Muscle of arm (tissue), 12 donors: ENCODE results near the gene KIF22. TPM values are rescaled to one million over a fixed set of nuclear protein-coding genes. Genes with fewer than 3 reads are reported as not detected.
"Not testable (repeated sequence)": the region's sequence is repeated elsewhere in the genome, so short reads cannot be mapped to it uniquely, and the experiment has no call there.

Source experiments
- DNase-seq: peaks from one replicate; pipeline ENCODE4 v3.0.0-alpha.2; 2013
- polyA plus RNA-seq, 12 donors: library from polyadenylated mRNA; unstranded; fragments of 120-200 nt; gene quantifications; one replicate each; pipeline ENCODE4 v1.2.1, GENCODE V29; 2013; ENCODE audit not compliant: insufficient read length in 12 of 12

Gene KIF22
- polyA plus RNA-seq, 12 donors: 23.1 to 55.3 (median 33.6) TPM; not detected in 1

DNA sequence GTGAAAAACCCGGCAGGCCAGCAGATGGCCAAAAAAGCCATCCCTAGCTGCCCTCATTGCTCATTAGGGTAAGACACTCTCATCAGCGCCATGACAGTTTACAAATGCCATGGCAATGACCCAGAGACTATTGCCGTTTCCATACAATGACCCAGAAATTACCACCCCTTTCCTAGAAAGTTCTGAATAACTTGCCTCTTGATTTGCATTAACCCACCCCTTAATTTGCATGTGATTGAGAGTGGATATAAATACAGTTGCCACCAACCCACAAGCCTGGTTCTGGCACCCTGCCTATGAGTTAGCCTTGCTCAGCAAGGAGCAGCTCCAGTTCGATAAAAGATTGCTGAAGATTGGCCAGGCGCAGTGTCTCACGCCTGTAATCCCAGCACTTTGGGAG lies 28.7 kb upstream of the KIF22 start:
- no peak for DNase-seq

DNA sequence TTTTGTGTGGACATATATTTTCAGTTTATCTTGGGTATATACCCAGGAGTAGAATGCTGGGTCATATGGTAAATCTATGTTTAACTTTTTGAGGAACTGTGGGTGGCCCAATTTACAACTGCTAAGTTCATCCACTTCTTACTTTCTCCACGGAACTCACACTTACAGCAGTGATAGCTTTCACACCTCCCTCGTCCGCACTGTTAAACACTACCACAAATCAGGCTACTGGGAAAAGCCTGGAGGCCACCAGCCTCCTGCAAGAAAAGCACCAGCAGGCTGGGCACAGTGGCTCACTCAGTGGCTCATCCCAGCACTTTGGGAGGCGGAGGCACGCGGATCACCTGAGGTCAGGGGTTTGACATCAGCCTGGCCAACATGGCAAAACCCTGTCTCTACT lies 27.2 kb upstream of the KIF22 start:
- no peak for DNase-seq

DNA sequence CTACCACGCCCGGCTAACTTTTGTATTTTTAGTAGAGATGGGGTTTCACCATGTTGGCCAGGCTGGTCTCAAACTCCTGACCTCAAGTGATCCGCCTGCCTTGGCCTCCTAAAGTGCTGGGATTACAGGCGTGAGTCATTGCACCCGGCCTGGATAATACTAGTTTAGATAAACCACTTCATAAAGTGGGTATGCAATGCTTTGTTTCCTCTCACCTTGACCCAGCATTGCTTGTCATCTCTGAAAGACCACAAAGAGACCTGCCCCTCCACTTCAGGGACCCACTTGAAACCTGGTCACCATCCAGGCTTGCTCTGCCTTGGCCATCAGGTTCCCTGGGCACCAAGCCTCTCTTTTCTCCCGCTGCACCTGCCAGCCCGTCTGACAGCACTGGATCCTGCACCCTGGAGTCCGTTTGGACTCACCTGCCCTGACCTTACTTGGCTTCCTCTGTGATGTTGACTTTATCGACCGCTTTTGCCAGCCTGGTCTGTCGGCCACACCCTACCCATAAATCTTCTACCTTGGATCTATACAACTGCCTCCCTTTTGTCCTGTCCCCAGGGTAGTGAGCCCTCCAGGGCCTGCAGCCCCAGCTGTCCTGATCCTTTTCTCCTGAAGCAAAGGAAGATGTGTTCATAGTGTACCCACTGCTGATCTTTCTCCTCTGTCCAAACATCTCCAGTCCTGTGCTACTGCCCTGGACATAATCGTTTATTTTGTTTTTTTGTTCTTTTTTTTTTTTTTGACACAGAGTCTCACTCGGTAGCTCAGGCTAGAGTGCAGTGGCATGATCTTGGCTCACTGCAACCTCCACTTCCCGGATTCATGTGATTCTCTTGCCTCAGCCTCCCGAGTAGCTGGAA lies 25.2 kb upstream of the KIF22 start:
- no peak for DNase-seq

GRCh38 chr16:29766571-29766970 lies 24.0 kb upstream of the KIF22 start:
- DNase-seq: no peak

DNA sequence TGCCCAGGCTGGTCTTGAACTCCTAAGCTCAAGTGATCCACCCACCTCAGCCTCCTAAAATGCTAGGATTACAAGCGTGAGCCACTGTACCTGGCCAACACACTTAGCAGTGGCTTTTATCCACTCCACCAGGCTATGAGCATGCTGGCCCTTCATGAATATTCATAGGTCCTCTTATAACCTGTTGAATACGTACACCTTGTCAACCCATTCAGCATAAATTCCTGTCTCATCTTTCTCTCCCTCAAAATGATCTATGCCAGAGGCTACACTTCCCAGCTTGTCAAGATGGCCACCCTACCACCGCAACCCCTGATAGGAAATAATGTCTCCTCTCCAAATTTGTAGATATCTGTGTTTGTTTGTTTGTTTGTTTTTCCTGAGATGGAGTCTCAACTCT lies 23.5 kb upstream of the KIF22 start:
- DNase-seq: no peak

DNA sequence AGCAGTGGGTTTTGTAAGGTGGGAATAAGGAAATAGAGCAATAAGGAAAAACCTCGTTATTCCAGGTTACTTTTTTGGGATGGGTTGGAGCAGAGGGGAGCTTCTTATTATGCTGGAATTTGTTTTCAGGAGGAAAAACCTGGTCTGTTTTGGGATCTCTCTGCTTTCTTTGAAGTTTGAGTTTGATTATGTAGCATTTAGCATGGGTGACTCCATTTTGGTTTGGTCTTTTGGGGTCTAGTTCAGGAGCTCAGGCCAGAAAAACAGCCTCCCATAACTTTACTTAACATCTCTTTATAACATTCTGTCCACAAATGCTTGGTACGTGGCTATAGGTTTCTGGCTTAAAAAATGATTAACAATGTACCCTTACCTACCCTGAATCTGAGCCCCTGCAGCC lies 21.0 kb upstream of the KIF22 start:
- no peak for DNase-seq

DNA sequence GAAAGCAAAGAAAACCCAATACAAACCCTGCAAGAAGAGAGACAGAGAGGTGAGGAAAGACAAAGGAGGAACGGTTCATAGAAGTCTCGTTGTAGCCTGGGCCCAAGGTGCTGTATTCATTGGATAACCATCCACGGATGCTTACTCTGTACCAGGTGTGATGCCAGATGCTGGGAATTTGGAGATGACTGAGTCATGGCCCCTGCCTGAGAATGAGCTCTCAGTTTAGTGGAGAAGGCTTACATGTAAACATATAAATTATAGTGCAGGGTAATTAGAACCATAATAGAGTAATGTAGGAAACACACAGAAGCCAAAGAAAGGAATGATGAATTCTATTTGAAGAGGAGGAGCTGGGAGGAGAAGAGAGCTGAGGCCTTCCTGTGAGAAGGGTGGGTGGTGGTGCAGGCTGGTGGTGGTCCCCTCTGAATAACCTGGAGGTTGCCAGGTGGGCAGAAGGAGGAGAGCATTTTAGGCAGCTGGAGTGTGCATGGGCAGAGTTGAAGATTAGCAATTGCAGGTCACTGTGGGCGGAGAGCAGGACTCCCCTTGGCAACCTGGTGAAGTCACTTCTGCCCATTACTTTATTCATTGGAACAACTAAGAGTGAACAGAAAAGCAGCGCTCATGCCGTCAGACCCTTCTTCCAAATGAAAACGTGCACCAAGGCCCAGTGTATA lies 20.2 kb upstream of the KIF22 start:
- no peak for DNase-seq

DNA sequence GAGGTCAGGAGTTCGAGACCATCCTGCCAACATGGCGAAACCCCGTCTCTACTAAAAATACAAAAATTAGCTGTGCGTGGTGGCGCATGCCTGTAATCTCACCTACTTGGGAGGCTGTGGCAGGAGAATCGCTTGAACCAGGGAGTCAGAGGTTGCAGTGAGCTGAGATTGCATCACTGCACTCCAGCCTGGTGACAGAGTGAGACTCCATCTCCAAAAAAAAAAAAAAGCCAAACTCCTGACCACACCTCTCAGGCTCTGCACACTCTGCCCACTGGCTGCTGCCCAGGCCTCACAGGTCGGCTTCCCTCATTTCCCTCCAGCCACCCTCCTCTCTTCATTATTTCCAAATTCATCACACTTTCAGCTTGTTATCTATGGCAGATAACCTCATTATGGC lies 18.2 kb upstream of the KIF22 start:
- not testable (repeated sequence) for DNase-seq

DNA sequence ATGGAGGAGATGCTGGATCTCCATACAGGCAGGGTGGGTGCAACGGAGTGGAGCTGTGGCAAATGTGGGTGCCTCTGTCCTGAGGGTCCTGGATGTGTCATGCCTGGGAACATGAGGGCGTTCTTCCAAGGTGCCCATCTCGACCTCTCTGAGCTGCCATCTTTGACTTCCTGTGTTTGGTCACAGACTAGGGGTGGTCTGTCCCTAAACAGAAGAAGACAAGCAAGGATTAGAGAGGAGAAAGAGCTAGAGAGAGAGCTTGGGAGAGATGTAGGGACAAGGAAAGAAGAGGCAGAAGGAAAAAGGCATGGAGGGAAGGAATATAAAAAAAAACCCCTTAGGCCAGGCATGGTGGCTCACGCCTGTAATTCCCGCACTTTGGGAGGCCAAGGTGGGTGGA lies 15.8 kb upstream of the KIF22 start:
- no peak for DNase-seq

DNA sequence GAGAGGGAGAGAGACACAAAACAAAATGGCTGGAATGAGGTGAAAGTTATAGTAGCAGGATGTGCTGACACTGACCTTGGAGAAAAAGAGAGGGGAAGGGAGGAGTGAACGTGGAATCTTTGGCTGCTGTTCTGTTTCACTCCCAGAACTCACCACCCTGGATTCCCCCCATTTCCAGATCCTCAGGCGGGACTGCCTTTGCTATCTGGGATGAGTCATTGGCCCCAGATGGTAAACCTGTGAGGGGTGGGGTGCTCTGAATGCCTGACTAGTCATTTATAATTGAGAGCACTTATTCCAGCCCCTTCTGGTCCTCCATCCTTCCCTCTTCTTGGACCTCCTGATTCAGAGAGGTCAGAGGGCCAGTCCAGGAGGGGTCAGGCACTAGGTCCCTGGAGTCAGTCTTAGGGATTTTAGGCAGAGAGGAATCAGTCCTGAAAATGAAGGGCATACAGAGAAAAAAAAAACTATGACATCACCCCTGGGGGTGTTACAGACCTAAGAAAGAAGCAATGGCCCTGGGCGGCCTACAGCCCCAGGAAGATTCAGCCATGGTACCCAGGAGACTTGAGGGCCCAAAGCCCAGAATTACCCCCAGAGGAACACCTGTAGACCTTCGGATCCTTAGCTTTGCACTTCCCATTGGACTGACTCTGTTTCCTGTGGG lies 14.7 kb upstream of the KIF22 start:
- DNase-seq: no peak

DNA sequence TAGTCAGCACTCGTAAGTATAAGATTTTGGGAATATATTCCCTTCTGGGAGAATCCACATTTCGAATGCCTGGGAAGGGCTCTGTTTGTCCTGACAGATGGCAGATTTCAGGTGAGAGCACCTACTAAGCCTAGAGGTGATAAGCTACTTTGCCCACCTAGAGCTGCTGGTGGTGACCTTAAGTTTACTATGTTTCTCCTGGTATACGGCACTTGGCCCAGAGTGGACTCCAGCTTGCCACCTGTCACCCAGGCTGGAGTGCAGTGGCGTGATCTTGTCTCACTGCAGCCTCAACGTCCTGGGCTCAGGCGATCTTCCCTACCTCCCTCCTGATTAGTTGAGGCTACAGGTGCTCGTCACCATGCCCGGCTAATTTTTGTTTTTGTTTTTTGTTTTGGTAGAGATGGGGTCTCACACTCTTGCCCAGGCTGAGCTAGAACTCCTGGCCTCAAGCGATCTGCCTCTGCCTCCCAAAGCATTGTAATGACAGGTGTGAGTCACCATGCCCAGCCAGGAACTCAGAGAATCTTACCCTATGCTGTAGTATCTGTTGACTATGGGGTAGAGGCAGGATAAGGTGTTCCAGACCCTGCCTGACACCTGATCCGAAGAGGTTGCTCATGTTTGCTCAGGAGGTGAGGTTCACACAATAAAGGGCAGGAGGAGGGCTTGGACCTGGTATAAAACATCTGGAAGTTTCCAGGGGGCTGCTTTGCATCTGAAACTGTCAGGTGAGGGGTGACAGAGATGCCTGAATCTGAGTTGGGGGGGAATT lies 12.8 kb upstream of the KIF22 start, which contains the start of gene ZG16:
ZG16 (plus strand) TSS at position 681 of the 775 bp plus-strand sequence. CDS start 1,011 bp downstream, outside the sequence.
- DNase-seq: no peak

DNA sequence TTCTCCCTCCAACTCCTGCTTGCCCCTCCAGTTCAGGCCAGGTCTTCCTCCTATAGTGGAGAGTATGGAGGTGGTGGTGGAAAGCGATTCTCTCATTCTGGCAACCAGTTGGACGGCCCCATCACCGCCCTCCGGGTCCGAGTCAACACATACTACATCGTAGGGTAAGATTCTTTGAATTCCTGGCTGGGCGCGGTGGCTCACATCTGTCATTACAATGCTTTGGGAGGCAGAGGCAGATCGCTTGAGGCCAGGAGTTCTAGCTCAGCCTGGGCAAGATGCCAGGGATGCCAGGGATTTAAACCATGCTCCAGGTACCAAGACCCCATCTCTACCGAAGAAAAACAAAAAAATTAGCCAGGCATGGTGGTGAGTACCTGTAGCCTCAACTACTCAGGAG lies 11.1 kb upstream of the KIF22 start:
- no peak for DNase-seq

DNA sequence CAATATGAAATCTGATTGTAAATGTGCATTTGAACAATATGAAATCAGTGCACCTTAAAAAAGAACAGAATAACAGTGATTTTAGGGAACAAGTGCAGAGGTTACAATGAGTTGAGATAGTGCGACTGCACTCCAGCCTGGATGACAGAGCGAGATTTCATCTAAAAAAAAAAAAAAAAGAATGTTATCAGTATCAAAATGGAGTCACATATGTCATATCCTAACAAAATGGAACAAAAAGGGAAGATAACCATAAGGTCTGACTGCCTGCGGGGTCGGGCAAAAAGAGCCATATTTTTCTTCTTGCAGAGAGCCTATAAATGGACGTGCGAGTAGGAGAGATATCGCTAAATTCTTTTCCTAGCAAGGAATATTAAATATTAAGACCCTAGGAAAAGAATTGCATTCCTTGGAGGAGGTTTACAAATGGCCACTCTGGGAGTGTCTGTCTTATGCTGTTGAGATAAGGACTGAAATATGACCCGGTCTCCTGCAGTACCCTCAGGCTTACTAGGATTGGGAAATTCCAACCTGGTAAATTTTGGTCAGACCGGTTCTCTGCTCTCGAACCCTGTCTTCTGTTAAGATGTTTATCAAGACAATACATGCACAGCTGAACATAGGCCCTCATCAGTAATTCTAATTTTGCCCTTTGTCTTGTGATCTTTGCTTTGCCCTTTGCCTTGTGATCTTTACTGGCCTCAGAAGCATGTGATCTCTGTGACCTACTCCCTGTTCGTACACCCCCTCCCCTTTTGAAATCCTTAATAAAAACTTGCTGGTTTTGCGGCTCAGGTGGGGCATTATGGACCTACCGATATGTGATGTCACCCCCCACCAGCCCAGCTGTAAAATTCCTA lies 7.2 kb upstream of the KIF22 start:
- DNase-seq: not testable (repeated sequence)

GRCh38 chr16:29784157-29784556 lies 6.4 kb upstream of the KIF22 start:
- DNase-seq: no peak

DNA sequence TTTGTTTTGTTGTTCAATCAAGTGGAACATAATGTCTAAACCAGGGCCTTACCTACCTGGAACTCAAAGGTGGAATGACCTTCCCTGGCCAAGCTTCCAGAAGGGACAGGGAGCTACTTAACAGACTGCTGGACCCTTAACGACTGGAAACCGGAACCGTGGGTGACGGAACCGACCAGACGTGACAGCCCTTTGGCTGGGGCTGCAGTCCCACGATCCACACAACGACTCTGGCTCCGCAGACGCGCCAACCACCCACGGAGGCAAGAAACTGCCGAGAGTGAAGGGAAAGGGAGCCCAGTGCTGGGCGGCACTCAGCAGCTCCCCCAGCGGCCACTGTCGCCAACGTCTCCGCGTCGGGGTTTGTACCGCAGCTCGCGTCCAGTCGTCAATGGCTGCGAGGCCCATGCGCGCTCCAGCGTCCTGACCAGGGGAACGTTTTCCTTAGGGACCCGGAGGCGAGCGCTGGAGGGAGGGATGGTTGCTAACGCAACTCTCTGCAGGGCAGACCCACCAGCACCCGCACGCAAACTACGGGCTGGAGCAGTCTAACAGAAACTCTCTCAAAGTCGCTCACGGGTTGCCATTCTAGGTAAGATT lies 5.5 kb upstream of the KIF22 start:
- peak; percentile 42 for DNase-seq

GRCh38 chr16:29787155-29787554 lies 3.4 kb upstream of the KIF22 start:
- not testable (repeated sequence) for DNase-seq

GRCh38 chr16:29789775-29790182 lies 772 bp upstream of the KIF22 start:
- no peak for DNase-seq

- DNase-seq: no peak
These were observed 646 bp downstream of the KIF22 start for GRCh38 chr16:29790949-29791844.
